ENCODE data around the gene SLC27A1. TPM values are rescaled to one million over a fixed set of nuclear protein-coding genes. Genes with fewer than 3 reads are reported as not detected.

The SLC27A1 gene
- total and polyA plus RNA-seq, 10 of the 15 experiments (the other 5 are each of a cell fraction or from before 2014, with no cell fraction given): 0.11 to 2.3 (median 1.2) TPM

DNA sequence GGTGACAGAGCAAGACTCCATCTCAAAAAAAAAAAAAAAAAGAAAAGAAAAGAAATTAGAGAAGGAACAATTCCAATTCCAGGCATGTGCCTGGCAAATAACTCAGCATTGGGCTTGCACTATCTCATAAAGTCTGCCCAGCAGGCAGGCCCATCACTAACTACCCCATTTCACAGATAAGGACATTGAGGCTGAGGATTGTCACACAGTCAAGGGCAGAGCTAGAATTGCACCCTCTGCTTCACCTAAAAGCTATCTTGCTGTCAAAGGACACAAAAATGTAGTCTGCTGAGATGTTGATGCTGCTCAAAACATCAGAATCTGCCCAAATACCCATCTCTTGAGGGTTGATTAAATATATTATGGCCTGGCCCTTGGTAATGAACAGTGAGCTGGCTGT, 64.4 kb downstream of the SLC27A1 start (continued):
- TF ChIP-seq, protein P1, sequence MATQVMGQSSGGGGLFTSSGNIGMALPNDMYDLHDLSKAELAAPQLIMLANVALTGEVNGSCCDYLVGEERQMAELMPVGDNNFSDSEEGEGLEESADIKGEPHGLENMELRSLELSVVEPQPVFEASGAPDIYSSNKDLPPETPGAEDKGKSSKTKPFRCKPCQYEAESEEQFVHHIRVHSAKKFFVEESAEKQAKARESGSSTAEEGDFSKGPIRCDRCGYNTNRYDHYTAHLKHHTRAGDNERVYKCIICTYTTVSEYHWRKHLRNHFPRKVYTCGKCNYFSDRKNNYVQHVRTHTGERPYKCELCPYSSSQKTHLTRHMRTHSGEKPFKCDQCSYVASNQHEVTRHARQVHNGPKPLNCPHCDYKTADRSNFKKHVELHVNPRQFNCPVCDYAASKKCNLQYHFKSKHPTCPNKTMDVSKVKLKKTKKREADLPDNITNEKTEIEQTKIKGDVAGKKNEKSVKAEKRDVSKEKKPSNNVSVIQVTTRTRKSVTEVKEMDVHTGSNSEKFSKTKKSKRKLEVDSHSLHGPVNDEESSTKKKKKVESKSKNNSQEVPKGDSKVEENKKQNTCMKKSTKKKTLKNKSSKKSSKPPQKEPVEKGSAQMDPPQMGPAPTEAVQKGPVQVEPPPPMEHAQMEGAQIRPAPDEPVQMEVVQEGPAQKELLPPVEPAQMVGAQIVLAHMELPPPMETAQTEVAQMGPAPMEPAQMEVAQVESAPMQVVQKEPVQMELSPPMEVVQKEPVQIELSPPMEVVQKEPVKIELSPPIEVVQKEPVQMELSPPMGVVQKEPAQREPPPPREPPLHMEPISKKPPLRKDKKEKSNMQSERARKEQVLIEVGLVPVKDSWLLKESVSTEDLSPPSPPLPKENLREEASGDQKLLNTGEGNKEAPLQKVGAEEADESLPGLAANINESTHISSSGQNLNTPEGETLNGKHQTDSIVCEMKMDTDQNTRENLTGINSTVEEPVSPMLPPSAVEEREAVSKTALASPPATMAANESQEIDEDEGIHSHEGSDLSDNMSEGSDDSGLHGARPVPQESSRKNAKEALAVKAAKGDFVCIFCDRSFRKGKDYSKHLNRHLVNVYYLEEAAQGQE (IDR thresholded peaks at IDR 0.05; ENCODE audit: low read depth, low read length): no peak

DNA sequence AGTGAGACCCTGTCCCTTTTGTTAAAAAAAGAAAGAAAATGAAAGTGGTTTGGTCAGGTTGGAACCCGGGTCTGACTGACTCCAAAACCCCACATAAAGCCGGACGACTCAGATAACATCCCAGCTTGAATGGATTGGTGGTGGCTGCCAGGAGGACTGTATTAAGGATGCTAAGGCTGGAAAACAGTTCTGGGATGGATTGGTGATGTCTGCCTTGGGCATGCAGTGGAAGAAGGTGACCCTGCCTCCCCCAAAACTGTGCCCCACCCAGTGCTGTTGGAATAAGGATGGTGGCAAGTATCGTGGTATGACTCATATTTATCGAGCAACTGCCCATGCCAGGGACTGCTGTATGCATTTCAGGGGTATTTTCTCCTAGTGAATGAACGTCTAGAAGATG, 66.6 kb downstream of the SLC27A1 start:
- WGBS (ENCODE audit: insufficient coverage, insufficient replicate concordance, low lambda C conversion rate, missing lambda C conversion rate): 77% methylated on average over 6 of the region's 6 CpGs
- BruUV-seq (replicated peaks): no TSS peak
- Histone ChIP-seq H3K79me2 (ENCODE audit: control insufficient read depth, insufficient read depth, low read length) (no peaks in the 10 kb centered on the region), H3K27me3 (replicated peaks in 1 of 2; ENCODE audit: control insufficient read depth in 2 of 2, insufficient read depth in 2 of 2, low read length in 1 of 2) (no peaks in the 10 kb centered on the region), H3K4me2 (ENCODE audit: control insufficient read depth, insufficient read depth) (no peak overlapping the region), H2AFZ (ENCODE audit: control insufficient read depth, low read depth, low read length) (no peak overlapping the region), H3K4me3 (no peak overlapping the region), H3K9ac (ENCODE audit: control insufficient read depth, insufficient read depth, low read length) (no peak overlapping the region), H3K4me1 (ENCODE audit: control insufficient read depth, insufficient read depth, low read length) (peaks cover 10% of the 10 kb centered on the region), H3K27ac (ENCODE audit: control insufficient read depth, insufficient read depth) (no peak overlapping the region), H3K36me3 (ENCODE audit: control insufficient read depth in 2 of 2, insufficient read depth in 2 of 2, low read length in 1 of 2) (no peaks in the 10 kb centered on the region), H4K20me1 (ENCODE audit: control insufficient read depth, insufficient read depth) (no peaks in the 10 kb centered on the region), H3K9me3 (replicated peaks; ENCODE audit: control insufficient read depth, insufficient read depth, low read length) (no peaks in the 10 kb centered on the region; the same call in 2 of the 3 replicates)
- ChIA-PET POLR2A (no interaction called here), SMC1A (ENCODE audit: uncharacterized antibody, unreplicated experiment) (interaction anchor here (0.6 to 1.0 kb wide), 2 partner anchors 16 to 646 kb away, joined by 3 to 4 read pairs; no protein-coding TSS in a partner anchor), RAD21 (ENCODE audit: unreplicated experiment) (no interaction called here), CTCF (no interaction called here)
- intact Hi-C loops (cut with micrococcal nuclease; ENCODE audit: unreplicated experiment): no loop called here
- in situ Hi-C loops (cut with MboI): no loop called here
- FAIRE-seq (no peak), DNase-seq (ENCODE audit: low read depth, low spot score) (no peak), ATAC-seq (no peak)
- TF ChIP-seq SP1 (IDR thresholded peaks at IDR 0.05; ENCODE audit: low read depth, low read length): no peak
- peak in 1 of 2 experiments; percentile 27; a peak in 1 of 4 replicates for TF ChIP-seq SRF (IDR thresholded peaks at IDR 0.05; ENCODE audit: low read depth in 2 of 2, low read length in 2 of 2)
- TF ChIP-seq STAT3 (IDR thresholded peaks at IDR 0.05; ENCODE audit: low read depth, low read length): no peak
- TF ChIP-seq, protein P2, sequence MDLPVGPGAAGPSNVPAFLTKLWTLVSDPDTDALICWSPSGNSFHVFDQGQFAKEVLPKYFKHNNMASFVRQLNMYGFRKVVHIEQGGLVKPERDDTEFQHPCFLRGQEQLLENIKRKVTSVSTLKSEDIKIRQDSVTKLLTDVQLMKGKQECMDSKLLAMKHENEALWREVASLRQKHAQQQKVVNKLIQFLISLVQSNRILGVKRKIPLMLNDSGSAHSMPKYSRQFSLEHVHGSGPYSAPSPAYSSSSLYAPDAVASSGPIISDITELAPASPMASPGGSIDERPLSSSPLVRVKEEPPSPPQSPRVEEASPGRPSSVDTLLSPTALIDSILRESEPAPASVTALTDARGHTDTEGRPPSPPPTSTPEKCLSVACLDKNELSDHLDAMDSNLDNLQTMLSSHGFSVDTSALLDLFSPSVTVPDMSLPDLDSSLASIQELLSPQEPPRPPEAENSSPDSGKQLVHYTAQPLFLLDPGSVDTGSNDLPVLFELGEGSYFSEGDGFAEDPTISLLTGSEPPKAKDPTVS (IDR thresholded peaks at IDR 0.05; ENCODE audit: low read depth, low read length): no peak
- TF ChIP-seq, protein P3, sequence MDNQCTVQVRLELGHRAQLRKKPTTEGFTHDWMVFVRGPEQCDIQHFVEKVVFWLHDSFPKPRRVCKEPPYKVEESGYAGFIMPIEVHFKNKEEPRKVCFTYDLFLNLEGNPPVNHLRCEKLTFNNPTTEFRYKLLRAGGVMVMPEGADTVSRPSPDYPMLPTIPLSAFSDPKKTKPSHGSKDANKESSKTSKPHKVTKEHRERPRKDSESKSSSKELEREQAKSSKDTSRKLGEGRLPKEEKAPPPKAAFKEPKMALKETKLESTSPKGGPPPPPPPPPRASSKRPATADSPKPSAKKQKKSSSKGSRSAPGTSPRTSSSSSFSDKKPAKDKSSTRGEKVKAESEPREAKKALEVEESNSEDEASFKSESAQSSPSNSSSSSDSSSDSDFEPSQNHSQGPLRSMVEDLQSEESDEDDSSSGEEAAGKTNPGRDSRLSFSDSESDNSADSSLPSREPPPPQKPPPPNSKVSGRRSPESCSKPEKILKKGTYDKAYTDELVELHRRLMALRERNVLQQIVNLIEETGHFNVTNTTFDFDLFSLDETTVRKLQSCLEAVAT (IDR thresholded peaks at IDR 0.05): 0 out of 2 replicates have a peak, but pooled peaks have one; percentile 26
- TF ChIP-seq ZZZ3 (IDR thresholded peaks at IDR 0.05; ENCODE audit: control insufficient read depth, insufficient read length, low read depth): no peak
- TF ChIP-seq GATAD2B (conservative IDR thresholded peaks at IDR 0.05; ENCODE audit: low read depth): no peak
- TF ChIP-seq ETV6 (conservative IDR thresholded peaks at IDR 0.05 in 1 of 2, IDR thresholded peaks at IDR 0.05 in 1 of 2; ENCODE audit: borderline replicate concordance in 1 of 2, low read depth in 1 of 2): no peak
- TF ChIP-seq BRCA1 (IDR thresholded peaks at IDR 0.05; ENCODE audit: low read depth, low read length): no peak
- TF ChIP-seq, protein P4, sequence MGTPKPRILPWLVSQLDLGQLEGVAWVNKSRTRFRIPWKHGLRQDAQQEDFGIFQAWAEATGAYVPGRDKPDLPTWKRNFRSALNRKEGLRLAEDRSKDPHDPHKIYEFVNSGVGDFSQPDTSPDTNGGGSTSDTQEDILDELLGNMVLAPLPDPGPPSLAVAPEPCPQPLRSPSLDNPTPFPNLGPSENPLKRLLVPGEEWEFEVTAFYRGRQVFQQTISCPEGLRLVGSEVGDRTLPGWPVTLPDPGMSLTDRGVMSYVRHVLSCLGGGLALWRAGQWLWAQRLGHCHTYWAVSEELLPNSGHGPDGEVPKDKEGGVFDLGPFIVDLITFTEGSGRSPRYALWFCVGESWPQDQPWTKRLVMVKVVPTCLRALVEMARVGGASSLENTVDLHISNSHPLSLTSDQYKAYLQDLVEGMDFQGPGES (IDR thresholded peaks at IDR 0.05): no peak
